ENCODE measurements around the gene OSBPL1A. TPM values are rescaled to one million over a fixed set of nuclear protein-coding genes. Genes with fewer than 3 reads are reported as not detected.

OSBPL1A gene
- total RNA-seq, 4 donors from 2014 or later: 52.9 to 67.6 (median 59.0) TPM

- Histone ChIP-seq H3K27me3 (no peaks in the 10 kb centered on the region), H3K4me3 (no peak overlapping the region), H3K9me3 (no peaks in the 10 kb centered on the region), H3K4me1 (peaks cover 0 to 31% (median 5%) of the 10 kb centered on the region in 4 donors), H3K27ac (peak overlapping the region in 3 of 4 donors; percentile 29 to 88 (median 48)), H3K36me3 (no peaks in the 10 kb centered on the region)
- DNase-seq: no peak
- TF ChIP-seq CTCF (IDR thresholded peaks at IDR 0.05): no peak
- peak; percentile 22 to 23 for TF ChIP-seq POLR2A (IDR thresholded peaks at IDR 0.05)
These were observed 169.5 kb downstream of the OSBPL1A start for GRCh38 chr18:24227977-24228666.

- H3K27me3 ChIP-seq: no peaks in the 10 kb centered on the region
- H3K9me3 ChIP-seq: no peaks in the 10 kb centered on the region
- peaks cover 0 to 4% (median 0%) of the 10 kb centered on the region in 4 donors for H3K4me1 ChIP-seq
- H3K4me3 ChIP-seq: no peak overlapping the region
- H3K27ac ChIP-seq: no peak overlapping the region
- TF ChIP-seq POLR2A (IDR thresholded peaks at IDR 0.05) (no peak), CTCF (IDR thresholded peaks at IDR 0.05) (no peak)
- H3K36me3 ChIP-seq: no peaks in the 10 kb centered on the region
- DNase-seq: no peak
These were observed 177.3 kb downstream of the OSBPL1A start for GRCh38 chr18:24220318-24220688.

GRCh38 chr18:24219561-24220317 is 177.9 kb downstream of the OSBPL1A start:
- Histone ChIP-seq H3K9me3 (no peaks in the 10 kb centered on the region), H3K27ac (no peak overlapping the region), H3K36me3 (no peaks in the 10 kb centered on the region), H3K4me3 (no peak overlapping the region), H3K27me3 (no peaks in the 10 kb centered on the region), H3K4me1 (peaks cover 0 to 8% (median 0%) of the 10 kb centered on the region in 4 donors)
- no peak for TF ChIP-seq CTCF (IDR thresholded peaks at IDR 0.05)
- no peak for TF ChIP-seq POLR2A (IDR thresholded peaks at IDR 0.05)
- DNase-seq: no peak

GRCh38 chr18:24214913-24215312 is 182.7 kb downstream of the OSBPL1A start:
- Histone ChIP-seq H3K4me3 (no peak overlapping the region), H3K27ac (peak overlapping the region in 1 of 4 donors; percentile 36), H3K9me3 (no peaks in the 10 kb centered on the region), H3K36me3 (no peaks in the 10 kb centered on the region), H3K27me3 (no peaks in the 10 kb centered on the region), H3K4me1 (peaks cover 0 to 18% (median 0%) of the 10 kb centered on the region in 4 donors)
- no peak for TF ChIP-seq POLR2A (IDR thresholded peaks at IDR 0.05)
- no peak for TF ChIP-seq CTCF (IDR thresholded peaks at IDR 0.05)
- no peak for DNase-seq

GRCh38 chr18:24214144-24214543 is 183.5 kb downstream of the OSBPL1A start:
- no peaks in the 10 kb centered on the region for H3K9me3 ChIP-seq
- peak overlapping the region in 2 of 4 donors; percentile 21 to 36 for H3K27ac ChIP-seq
- H3K4me3 ChIP-seq: no peak overlapping the region
- H3K36me3 ChIP-seq: no peaks in the 10 kb centered on the region
- H3K27me3 ChIP-seq: no peaks in the 10 kb centered on the region
- DNase-seq: no peak
- TF ChIP-seq POLR2A (IDR thresholded peaks at IDR 0.05): no peak
- peaks cover 0 to 18% (median 0%) of the 10 kb centered on the region in 4 donors for H3K4me1 ChIP-seq

- DNase-seq: no peak
- Histone ChIP-seq H3K27me3 (no peaks in the 10 kb centered on the region), H3K27ac (no peak overlapping the region), H3K9me3 (no peaks in the 10 kb centered on the region), H3K4me3 (no peak overlapping the region), H3K4me1 (peaks cover 0 to 18% (median 0%) of the 10 kb centered on the region in 4 donors), H3K36me3 (no peaks in the 10 kb centered on the region)
- no peak for TF ChIP-seq CTCF (IDR thresholded peaks at IDR 0.05)
- TF ChIP-seq POLR2A (IDR thresholded peaks at IDR 0.05): no peak
These were observed 184.7 kb downstream of the OSBPL1A start for GRCh38 chr18:24212939-24213338.

Measured in Peyer's patch (tissue), 4 donors.